ENCODE measurements around the gene TCERG1L.
"Not testable (repeated sequence)": the region's sequence is repeated elsewhere in the genome, so short reads cannot be mapped to it uniquely, and the experiment has no call there.

The TCERG1L gene

DNA sequence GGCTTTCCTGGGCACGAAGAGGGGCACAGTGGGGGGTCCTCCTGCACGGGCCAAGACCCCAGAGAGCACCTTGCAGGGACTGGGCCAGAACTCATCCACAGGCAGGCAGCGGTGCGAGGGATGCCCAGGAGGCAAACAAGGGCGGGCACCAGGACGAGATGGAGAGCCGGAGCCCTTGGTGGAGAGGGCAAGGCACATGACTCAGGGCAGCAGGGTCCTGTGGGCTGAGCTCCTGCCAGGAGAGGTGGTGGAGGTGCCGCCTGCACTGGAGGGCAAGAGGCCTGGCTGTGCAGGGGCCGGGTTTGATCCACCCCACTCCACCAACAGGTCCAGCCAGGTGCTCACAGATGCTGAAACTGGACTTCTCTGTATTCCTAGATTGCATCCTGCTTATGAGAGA lies 170.9 kb downstream of the TCERG1L start:
- no peak overlapping the region for H3K27ac ChIP-seq
- TF ChIP-seq, protein P1, sequence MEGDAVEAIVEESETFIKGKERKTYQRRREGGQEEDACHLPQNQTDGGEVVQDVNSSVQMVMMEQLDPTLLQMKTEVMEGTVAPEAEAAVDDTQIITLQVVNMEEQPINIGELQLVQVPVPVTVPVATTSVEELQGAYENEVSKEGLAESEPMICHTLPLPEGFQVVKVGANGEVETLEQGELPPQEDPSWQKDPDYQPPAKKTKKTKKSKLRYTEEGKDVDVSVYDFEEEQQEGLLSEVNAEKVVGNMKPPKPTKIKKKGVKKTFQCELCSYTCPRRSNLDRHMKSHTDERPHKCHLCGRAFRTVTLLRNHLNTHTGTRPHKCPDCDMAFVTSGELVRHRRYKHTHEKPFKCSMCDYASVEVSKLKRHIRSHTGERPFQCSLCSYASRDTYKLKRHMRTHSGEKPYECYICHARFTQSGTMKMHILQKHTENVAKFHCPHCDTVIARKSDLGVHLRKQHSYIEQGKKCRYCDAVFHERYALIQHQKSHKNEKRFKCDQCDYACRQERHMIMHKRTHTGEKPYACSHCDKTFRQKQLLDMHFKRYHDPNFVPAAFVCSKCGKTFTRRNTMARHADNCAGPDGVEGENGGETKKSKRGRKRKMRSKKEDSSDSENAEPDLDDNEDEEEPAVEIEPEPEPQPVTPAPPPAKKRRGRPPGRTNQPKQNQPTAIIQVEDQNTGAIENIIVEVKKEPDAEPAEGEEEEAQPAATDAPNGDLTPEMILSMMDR (conservative IDR thresholded peaks at IDR 0.05), result no peak

DNA sequence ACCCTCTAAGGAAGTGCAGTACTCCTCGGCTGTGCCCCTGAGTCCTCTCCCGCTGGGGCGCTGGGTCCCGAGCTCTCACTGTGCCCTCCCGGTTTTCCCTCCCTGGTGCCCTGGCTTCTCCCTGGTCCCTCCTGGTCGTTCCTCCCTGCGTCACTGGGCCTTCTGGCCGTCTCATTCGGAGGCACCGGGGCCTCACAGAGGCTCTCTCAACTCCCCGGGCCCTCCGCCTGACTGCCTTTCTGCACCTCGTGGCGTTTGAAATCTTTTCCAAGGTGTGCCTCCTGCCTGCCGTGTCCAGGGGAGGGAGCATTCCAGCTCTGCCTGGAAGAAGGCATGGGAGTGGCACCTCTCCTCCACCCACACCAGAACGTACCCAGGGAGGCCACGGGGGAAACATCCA lies 174.3 kb downstream of the TCERG1L start:
- H3K27ac ChIP-seq, result no peak overlapping the region
- TF ChIP-seq, protein P1 (conservative IDR thresholded peaks at IDR 0.05), result no peak

DNA sequence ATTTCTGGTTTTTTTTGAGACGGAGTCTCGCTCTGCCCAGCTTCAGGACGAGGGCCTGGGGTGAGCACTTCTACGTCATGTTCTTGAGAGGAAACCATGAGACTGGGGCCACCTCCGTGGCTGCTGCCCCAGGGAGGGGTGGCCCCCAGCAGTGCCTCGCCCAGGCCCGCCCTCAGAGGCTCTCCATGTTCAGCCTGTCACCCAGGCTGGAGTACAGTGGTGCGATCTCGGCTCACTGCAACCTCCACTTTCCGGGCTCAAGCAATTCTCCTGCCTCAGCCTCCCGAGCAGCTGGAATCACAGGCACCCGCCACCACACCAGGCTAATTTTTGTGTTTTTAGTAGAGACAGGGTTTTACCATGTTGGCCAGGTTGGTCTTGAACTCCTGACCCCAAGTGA lies 175.2 kb downstream of the TCERG1L start:
- H3K27ac ChIP-seq, result not testable (repeated sequence)

DNA sequence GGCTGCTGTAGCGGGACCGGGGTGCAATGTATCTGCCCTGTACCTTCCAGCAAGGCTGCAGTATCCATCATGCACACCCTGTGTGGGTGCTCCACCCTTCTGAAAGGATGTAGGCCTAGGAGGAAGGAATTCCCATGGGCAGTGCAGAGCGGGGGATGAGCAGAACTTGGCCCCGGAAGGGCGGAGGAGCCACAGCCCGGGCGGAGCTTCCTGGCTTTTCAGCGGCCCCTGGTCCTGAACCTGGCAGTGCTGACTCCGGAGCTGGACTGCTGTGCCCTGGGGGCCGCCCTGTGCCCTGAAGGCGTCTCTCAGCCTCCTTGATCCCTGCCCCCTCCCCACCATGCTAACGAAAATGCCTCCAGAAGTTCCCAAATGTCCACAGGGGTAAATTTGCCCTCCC lies 175.8 kb downstream of the TCERG1L start:
- H3K27ac ChIP-seq, result no peak overlapping the region
- TF ChIP-seq, protein P1 (conservative IDR thresholded peaks at IDR 0.05), result no peak

DNA sequence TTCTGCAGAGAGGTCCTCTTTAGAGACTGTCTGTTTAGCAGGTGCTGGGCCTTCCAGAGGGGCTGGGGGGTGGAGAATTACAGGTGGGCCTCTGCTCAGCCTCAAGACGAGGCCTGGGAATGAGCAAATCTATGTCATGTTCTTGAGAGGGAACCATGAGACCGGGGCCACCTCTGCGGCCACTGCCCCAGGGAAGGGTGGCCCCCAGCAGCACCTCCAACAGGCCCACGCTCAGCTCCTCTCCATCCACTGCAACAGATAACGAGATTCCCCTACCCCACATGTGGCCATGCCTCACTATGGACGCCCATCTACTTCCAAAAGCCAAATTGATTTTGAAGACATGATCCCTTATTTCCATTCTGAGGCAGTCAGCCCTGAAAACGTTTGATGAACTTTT lies 176.9 kb downstream of the TCERG1L start:
- no peak overlapping the region for H3K27ac ChIP-seq
- TF ChIP-seq, protein P1 (conservative IDR thresholded peaks at IDR 0.05), result no peak

DNA sequence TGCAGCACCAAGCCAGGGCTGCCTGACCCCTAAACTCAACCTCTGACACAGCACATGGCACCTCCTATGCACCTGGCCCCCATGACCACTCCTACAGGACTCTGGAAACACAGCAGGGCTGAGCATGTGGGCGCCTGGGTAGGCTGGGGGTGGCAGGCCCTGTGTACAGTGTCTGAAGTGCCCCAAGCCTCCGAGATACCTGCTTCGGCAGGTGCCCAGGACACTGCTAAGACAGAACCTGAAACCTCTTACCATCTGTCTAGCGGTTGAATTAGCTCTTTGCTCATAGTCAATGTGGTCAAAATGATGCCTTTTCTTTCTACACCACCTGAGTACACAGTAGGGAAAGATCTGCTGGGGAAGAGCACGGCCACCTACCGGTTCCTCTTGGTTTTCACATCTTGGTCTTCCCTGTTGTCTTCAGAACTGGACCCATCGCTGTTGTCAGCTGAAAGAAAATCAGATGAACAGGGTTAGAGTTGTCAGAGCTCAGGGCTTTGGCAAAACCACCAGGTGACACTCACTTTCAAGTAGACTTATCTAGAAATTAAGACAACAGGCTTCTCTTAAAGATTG lies 177.4 kb downstream of the TCERG1L start:
- TF ChIP-seq, protein P1 (conservative IDR thresholded peaks at IDR 0.05), result no peak
- no peak overlapping the region for H3K27ac ChIP-seq

DNA sequence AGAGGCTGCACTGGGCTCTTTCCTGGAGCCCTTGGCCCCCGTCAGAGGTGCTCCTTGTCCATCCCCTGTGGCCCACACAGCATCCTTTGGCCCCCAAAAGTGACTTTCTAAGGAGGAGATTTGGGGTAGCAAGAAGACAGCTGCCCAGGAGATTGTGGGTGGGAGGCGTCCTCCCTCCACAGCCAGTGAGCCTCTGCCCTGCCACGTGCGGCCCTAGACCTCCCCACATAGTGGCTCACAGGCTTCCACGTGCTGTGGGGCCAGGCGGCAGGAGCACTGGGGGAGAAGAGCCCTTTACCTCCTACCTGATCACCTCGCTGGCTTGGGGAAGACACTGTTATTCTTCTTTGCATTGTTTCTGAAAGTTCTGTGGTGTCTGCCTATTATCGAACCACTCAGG lies 178.8 kb downstream of the TCERG1L start:
- TF ChIP-seq, protein P1 (conservative IDR thresholded peaks at IDR 0.05), result no peak

DNA sequence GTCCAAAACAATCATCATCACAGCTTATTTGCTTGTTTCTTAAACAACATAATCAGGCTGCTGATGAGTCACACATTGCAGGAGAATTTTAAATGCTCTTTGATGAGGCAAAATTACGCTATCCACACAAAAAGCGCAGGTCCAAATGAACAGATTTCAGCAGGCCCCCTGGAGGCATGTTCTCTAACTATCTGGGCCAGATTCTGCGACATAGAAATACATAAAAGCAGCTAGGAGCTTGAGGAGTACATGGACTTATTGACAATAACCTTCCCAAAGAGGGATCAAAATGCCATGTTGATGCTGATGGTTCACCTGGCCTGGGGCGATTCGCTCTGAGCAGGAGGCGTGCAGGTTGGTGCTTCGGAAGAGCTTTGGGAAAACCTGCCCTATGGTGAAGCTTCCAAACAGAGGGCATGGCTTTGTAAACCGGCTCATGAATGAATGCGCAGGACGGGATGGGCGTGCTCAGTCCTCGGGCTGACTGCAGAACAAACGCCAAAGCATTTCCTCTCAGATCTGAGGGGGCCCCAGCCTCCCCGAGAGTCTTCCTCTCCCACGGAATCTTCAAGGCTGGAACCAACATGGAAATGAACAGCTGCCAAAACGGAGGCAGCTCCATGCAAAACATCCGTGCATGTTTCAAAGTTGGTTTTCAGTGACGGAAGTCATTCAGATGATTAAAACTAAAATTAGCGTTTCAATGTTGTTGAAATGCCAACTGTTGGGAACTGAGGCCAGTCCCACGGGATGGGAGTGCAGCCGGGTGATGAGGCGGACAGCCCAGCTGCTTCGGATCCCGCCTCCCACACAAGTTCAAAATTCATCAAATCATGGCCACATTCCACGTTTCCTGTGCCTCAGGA lies 179.6 kb downstream of the TCERG1L start:
- H3K27ac ChIP-seq, result no peak overlapping the region
- TF ChIP-seq, protein P1 (conservative IDR thresholded peaks at IDR 0.05), result no peak

More for the DNA sequence above, 178.8 kb downstream of the TCERG1L start:
- no peak overlapping the region for H3K27ac ChIP-seq
